DOHH2 (cell line): ENCODE measurements around the gene OR2F1.

ENCODE experiments used
- H3F3A ChIP-seq: fragments of 200-600 bp; sonication (generic), shearing (Covaris generic); 2 replicates; pipeline ENCODE4 v1.6.0; 2016; ENCODE audit warnings: antibody characterized with exemption, mild to moderate bottlenecking; ENCODE audit not compliant: control insufficient read depth, insufficient read depth
- H3K27ac ChIP-seq: fragments of 200-600 bp; sonication (generic); 2 replicates; pipeline ENCODE4 v1.5.1; 2014; ENCODE audit warnings: low read depth, mild to moderate bottlenecking, low read length, moderate library complexity
- H3K27me3 ChIP-seq: fragments of 200-600 bp; sonication (generic); 2 replicates; pipeline ENCODE4 v1.6.1; 2014; ENCODE audit warnings: mild to moderate bottlenecking, low read length, mixed read lengths; ENCODE audit not compliant: control insufficient read depth
- H3K36me3 ChIP-seq: fragments of 200-600 bp; sonication (generic); 2 replicates; pipeline ENCODE4 v1.6.1; 2014; ENCODE audit warnings: mild to moderate bottlenecking, low read length, moderate library complexity, mixed read lengths; ENCODE audit not compliant: control insufficient read depth
- H3K4me1 ChIP-seq: fragments of 200-600 bp; sonication (generic); 2 replicates; pipeline ENCODE4 v1.6.1; 2014; ENCODE audit warnings: mild to moderate bottlenecking, low read length, mixed read lengths; ENCODE audit not compliant: control insufficient read depth
- H3K4me2 ChIP-seq: fragments of 200-600 bp; sonication (generic); 2 replicates; pipeline ENCODE4 v1.6.0; 2014; ENCODE audit warnings: mild to moderate bottlenecking, low read length, moderate library complexity
- H3K4me3 ChIP-seq: fragments of 200-600 bp; sonication (generic); 2 replicates; pipeline ENCODE4 v1.5.1; 2014; ENCODE audit warnings: mild to moderate bottlenecking, low read length, mixed read lengths
- H3K79me2 ChIP-seq: fragments of 200-600 bp; sonication (generic); 2 replicates; pipeline ENCODE4 v1.6.1; 2014; ENCODE audit warnings: mild to moderate bottlenecking, low read length, mixed read lengths; ENCODE audit not compliant: control insufficient read depth
- H3K9me2 ChIP-seq: fragments of 200-600 bp; sonication (generic); replicated peaks from 2 replicates; pipeline ENCODE4 v1.6.1; 2014; ENCODE audit warnings: mild to moderate bottlenecking, low read length, mixed read lengths; ENCODE audit not compliant: control insufficient read depth
- H3K9me3 ChIP-seq: fragments of 200-600 bp; sonication (generic); 2 replicates; pipeline ENCODE4 v1.6.1; 2014; ENCODE audit warnings: antibody characterized with exemption, low read length, mixed read lengths; ENCODE audit not compliant: control insufficient read depth, insufficient read depth
- H4K20me1 ChIP-seq: fragments of 200-600 bp; sonication (generic); 2 replicates; pipeline ENCODE4 v1.6.0; 2014; ENCODE audit warnings: low read depth, mild to moderate bottlenecking, antibody characterized with exemption, low read length, moderate library complexity; ENCODE audit not compliant: control insufficient read depth, insufficient read depth
- EZH2phosphoT487 ChIP-seq: fragments of 200-600 bp; sonication (generic); IDR thresholded peaks from 2 replicates; pipeline ENCODE4 v1.6.1; 2017; ENCODE audit warnings: borderline replicate concordance, mild to moderate bottlenecking, antibody characterized with exemption, low read length, moderate library complexity, mixed read lengths
- TF ChIP-seq, protein P1 (sequence below): fragments of 200-600 bp; sonication (generic); IDR thresholded peaks from one replicate; pipeline ENCODE4 v1.5.1; 2014; ENCODE audit warnings: antibody characterized with exemption, mild to moderate bottlenecking, low read depth, low read length; ENCODE audit not compliant: poor library complexity, severe bottlenecking

Gene OR2F1

DNA sequence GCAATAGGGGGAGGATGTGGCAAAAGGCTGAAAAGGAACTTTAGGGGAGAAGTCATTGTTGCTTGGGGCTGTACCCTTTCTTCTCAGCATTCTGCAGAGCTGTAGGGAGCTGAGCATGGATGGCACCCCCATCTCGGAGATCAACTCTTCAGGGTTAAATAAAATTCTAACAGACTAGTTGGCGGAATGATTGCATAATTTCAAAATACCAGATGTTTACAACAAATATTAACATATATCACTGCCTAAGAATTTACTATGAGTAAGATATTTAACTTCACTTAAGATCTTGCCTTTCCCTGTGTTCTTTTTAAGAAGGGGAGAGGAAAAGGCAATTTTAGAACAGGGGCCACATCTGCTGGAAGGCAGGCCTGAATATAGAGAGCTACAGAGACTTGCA is 509 bp upstream of the OR2F1 start:
- no peak for TF ChIP-seq EZH2phosphoT487
- TF ChIP-seq, protein P1, sequence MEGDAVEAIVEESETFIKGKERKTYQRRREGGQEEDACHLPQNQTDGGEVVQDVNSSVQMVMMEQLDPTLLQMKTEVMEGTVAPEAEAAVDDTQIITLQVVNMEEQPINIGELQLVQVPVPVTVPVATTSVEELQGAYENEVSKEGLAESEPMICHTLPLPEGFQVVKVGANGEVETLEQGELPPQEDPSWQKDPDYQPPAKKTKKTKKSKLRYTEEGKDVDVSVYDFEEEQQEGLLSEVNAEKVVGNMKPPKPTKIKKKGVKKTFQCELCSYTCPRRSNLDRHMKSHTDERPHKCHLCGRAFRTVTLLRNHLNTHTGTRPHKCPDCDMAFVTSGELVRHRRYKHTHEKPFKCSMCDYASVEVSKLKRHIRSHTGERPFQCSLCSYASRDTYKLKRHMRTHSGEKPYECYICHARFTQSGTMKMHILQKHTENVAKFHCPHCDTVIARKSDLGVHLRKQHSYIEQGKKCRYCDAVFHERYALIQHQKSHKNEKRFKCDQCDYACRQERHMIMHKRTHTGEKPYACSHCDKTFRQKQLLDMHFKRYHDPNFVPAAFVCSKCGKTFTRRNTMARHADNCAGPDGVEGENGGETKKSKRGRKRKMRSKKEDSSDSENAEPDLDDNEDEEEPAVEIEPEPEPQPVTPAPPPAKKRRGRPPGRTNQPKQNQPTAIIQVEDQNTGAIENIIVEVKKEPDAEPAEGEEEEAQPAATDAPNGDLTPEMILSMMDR, result no peak
- H3K9me3 ChIP-seq, result no peaks in the 10 kb centered on the region
- H3K9me2 ChIP-seq, result no peaks in the 10 kb centered on the region
- H3K79me2 ChIP-seq, result no peaks in the 10 kb centered on the region
- H3K4me3 ChIP-seq, result no peak overlapping the region
- H3K27ac ChIP-seq, result no peak overlapping the region
- no peaks in the 10 kb centered on the region for H4K20me1 ChIP-seq
- no peak overlapping the region for H3K4me2 ChIP-seq
- H3K4me1 ChIP-seq, result no peaks in the 10 kb centered on the region
- no peaks in the 10 kb centered on the region for H3F3A ChIP-seq
- H3K36me3 ChIP-seq, result no peaks in the 10 kb centered on the region
- peaks cover 9% of the 10 kb centered on the region; the same call in 1 of the 2 replicates for H3K27me3 ChIP-seq

- no peak for TF ChIP-seq EZH2phosphoT487
- TF ChIP-seq, protein P1, result no peak
- H3K4me3 ChIP-seq, result no peak overlapping the region
- no peaks in the 10 kb centered on the region for H3K79me2 ChIP-seq
- H4K20me1 ChIP-seq, result no peaks in the 10 kb centered on the region
- no peaks in the 10 kb centered on the region for H3F3A ChIP-seq
- H3K4me1 ChIP-seq, result no peaks in the 10 kb centered on the region
- no peaks in the 10 kb centered on the region for H3K9me2 ChIP-seq
- H3K27me3 ChIP-seq, result peaks cover 9% of the 10 kb centered on the region; the same call in 1 of the 2 replicates
- no peaks in the 10 kb centered on the region for H3K9me3 ChIP-seq
- H3K4me2 ChIP-seq, result no peak overlapping the region
- no peaks in the 10 kb centered on the region for H3K36me3 ChIP-seq
- no peak overlapping the region for H3K27ac ChIP-seq
These were observed 4.1 kb downstream of the OR2F1 start for GRCh38 chr7:143958781-143959180.

GRCh38 chr7:143960813-143961610 is 6.4 kb downstream of the OR2F1 start:
- H3K36me3 ChIP-seq, result no peaks in the 10 kb centered on the region
- no peaks in the 10 kb centered on the region for H3K9me2 ChIP-seq
- H3K79me2 ChIP-seq, result no peaks in the 10 kb centered on the region
- H4K20me1 ChIP-seq, result no peaks in the 10 kb centered on the region
- no peak overlapping the region for H3K4me3 ChIP-seq
- no peaks in the 10 kb centered on the region for H3K4me1 ChIP-seq
- TF ChIP-seq EZH2phosphoT487, result no peak
- TF ChIP-seq, protein P1, result no peak
- H3K27ac ChIP-seq, result no peak overlapping the region
- peaks cover 9% of the 10 kb centered on the region; the same call in 1 of the 2 replicates for H3K27me3 ChIP-seq
- no peaks in the 10 kb centered on the region for H3F3A ChIP-seq
- no peaks in the 10 kb centered on the region for H3K9me3 ChIP-seq
- no peak overlapping the region for H3K4me2 ChIP-seq
